Sigmoid colon (tissue), 4 donors: Measurements from ENCODE around the gene CTNND2.

Experiments
- CTCF ChIP-seq, 4 experiments: fragments of 450-650 bp in 3 of 4; fragments of 200-600 bp in 1 of 4; IDR thresholded peaks; one replicate each; pipeline ENCODE4 v1.5.1; 2016 to 2019; ENCODE audit warnings: antibody characterized with exemption in 4 of 4, mild to moderate bottlenecking in 3 of 4, moderate library complexity in 2 of 4
- EP300 ChIP-seq, 4 donors: sonication (generic); formaldehyde crosslinking; IDR thresholded peaks; one replicate each; pipeline ENCODE4 v1.6.1; 2017; ENCODE audit warnings: antibody characterized with exemption in 4 of 4
- POLR2A ChIP-seq, 2 donors: fragments of 450-650 bp; IDR thresholded peaks; one replicate each; pipeline ENCODE4 v1.6.1; 2016; ENCODE audit warnings: antibody characterized with exemption in 2 of 2, mild to moderate bottlenecking in 2 of 2, moderate library complexity in 2 of 2
- POLR2AphosphoS5 ChIP-seq, 4 donors: sonication (generic); formaldehyde crosslinking; IDR thresholded peaks; one replicate each; pipeline ENCODE4 v1.6.1; 2017; ENCODE audit warnings: antibody characterized with exemption in 4 of 4

GRCh38 chr5:11258001-11258400, 646.2 kb downstream of the CTNND2 start:
- TF ChIP-seq POLR2A (IDR thresholded peaks at IDR 0.05) (no peak), CTCF (IDR thresholded peaks at IDR 0.05) (no peak), EP300 (IDR thresholded peaks at IDR 0.05) (no peak), POLR2AphosphoS5 (IDR thresholded peaks at IDR 0.05) (no peak)
